Chondrocyte (in vitro differentiated cells): ENCODE measurements around the gene PAX6. TPM values are rescaled to one million over a fixed set of nuclear protein-coding genes. Genes with fewer than 3 reads are reported as not detected.
"Not testable (repeated sequence)": the region's sequence is repeated elsewhere in the genome, so short reads cannot be mapped to it uniquely, and the experiment has no call there.

Source experiments
- DNase-seq: peaks from one replicate; pipeline ENCODE4 v3.0.0; 2021; ENCODE audit warnings: mixed read lengths, low spot score
- H3K27ac Mint-ChIP-seq: one replicate; pipeline ENCODE4 v1.8.0; 2021; ENCODE audit warnings: mild to moderate bottlenecking, moderate library complexity, mixed read lengths; ENCODE audit not compliant: unreplicated experiment
- H3K27me3 Mint-ChIP-seq: 2 replicates; pipeline ENCODE4 v1.8.0; 2021; ENCODE audit warnings: low read depth, mixed read lengths
- H3K36me3 Mint-ChIP-seq: 2 replicates; pipeline ENCODE4 v1.8.0; 2021; ENCODE audit warnings: low read depth, mixed read lengths
- H3K4me1 Mint-ChIP-seq: 2 replicates; pipeline ENCODE4 v1.8.0; 2021; ENCODE audit warnings: low read depth, mild to moderate bottlenecking, mixed read lengths
- H3K4me3 Mint-ChIP-seq: one replicate; pipeline ENCODE4 v1.8.0; 2021; ENCODE audit warnings: mild to moderate bottlenecking, moderate library complexity, mixed read lengths; ENCODE audit not compliant: unreplicated experiment
- H3K9me3 Mint-ChIP-seq: 2 replicates; pipeline ENCODE4 v1.8.0; 2021; ENCODE audit warnings: low read depth, mixed read lengths
- CTCF ChIP-seq: fragments of 200-600 bp; sonication (generic); IDR thresholded peaks from 2 replicates; pipeline ENCODE4 v1.5.0; 2021; ENCODE audit warnings: antibody characterized with exemption, mild to moderate bottlenecking, moderate library complexity
- total RNA-seq: library from RNA; stranded (reverse); gene quantifications from 3 replicates; pipeline ENCODE4 v1.2.1, GENCODE V29; 2021

The PAX6 gene
- total RNA-seq, 1 donor from 2014 or later: not detected

DNA sequence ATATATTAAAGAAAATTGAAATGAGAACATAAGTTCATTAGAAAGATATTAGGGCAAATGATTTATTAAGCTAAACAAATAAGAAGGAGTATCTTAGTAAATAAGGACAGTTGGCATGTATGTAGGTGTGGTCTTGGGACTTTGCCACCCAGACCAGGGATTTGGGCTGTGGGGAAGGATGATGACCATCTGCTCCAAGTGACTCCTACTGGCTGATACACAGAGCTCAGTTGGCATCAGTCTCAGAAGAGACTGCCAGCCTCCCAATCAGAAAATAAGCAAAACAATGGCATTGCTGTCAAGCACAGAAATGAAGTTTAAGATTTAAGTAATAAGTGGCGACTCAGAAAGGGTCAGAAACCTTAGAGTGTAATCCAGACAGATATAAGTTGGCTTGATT, 49.5 kb downstream of the PAX6 start:
- H3K9me3 Mint-ChIP-seq: no peaks in the 10 kb centered on the region
- TF ChIP-seq CTCF: no peak
- no peaks in the 10 kb centered on the region for H3K36me3 Mint-ChIP-seq
- no peak overlapping the region for H3K4me3 Mint-ChIP-seq
- peaks cover 7% of the 10 kb centered on the region for H3K4me1 Mint-ChIP-seq
- no peak for DNase-seq
- no peak overlapping the region for H3K27ac Mint-ChIP-seq
- no peaks in the 10 kb centered on the region for H3K27me3 Mint-ChIP-seq

- H3K36me3 Mint-ChIP-seq: no peaks in the 10 kb centered on the region
- TF ChIP-seq CTCF: no peak
- no peaks in the 10 kb centered on the region for H3K9me3 Mint-ChIP-seq
- no peak overlapping the region for H3K27ac Mint-ChIP-seq
- DNase-seq: no peak
- H3K4me1 Mint-ChIP-seq: peaks cover 7% of the 10 kb centered on the region
- no peak overlapping the region for H3K4me3 Mint-ChIP-seq
- H3K27me3 Mint-ChIP-seq: no peaks in the 10 kb centered on the region
These were observed 53.8 kb downstream of the PAX6 start for GRCh38 chr11:31757260-31757835.

GRCh38 chr11:31747581-31747980, 63.5 kb downstream of the PAX6 start:
- Mint-ChIP-seq H3K9me3 (peaks cover 13% of the 10 kb centered on the region), H3K4me1 (no peaks in the 10 kb centered on the region), H3K4me3 (no peak overlapping the region), H3K27me3 (no peaks in the 10 kb centered on the region), H3K27ac (no peak overlapping the region), H3K36me3 (peaks cover 2% of the 10 kb centered on the region)
- TF ChIP-seq CTCF: no peak
- DNase-seq: no peak

DNA sequence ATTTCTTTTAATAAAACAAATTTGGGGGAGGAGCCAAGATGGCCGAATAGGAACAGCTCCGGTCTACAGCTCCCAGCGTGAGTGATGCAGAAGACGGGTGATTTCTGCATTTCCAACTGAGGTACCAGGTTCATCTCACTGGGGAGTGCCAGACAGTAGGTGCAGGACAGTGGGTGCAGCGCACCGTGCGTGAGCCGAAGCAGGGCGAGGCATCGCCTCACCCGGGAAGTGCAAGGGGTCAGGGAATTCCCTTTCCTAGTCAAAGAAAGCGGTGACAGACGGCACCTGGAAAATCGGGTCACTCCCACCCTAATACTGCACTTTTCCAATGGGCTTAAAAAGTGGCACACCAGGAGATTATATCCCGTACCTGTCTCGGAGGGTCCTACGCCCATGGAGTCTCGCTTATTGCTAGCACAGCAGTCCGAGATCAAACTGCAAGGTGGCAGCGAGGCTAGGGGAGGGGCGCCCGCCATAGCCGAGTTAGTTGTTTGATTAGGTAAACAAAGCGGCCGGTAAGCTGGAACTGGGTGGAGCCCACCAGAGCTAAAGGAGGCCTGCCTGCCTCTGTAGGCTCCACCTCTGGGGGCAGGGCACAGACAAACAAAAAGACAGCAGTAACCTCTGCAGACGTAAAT, 70.3 kb downstream of the PAX6 start:
- H3K9me3 Mint-ChIP-seq: peaks cover 28% of the 10 kb centered on the region
- not testable (repeated sequence) for H3K4me1 Mint-ChIP-seq, DNase-seq, H3K4me3 Mint-ChIP-seq, H3K36me3 Mint-ChIP-seq, H3K27ac Mint-ChIP-seq, H3K27me3 Mint-ChIP-seq

DNA sequence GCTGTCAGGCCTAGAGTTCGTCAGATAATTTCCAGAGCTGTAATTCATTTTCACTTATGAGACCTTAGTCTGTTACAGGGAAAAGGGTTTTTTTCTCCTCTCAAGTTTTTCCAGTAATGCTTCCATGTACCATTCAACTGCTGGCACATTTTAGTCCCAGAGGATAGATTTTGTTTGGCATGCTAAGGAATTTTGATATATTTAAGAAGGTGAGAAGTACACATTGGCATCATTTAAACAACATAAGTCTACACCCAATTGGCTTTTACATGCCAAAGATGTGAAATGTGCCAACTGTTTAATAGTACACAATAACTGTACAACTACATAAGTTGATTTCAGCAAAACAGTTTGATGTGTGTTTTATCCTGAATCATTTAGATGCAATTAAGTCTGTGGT, 71.0 kb downstream of the PAX6 start:
- Mint-ChIP-seq H3K4me3 (no peak overlapping the region), H3K9me3 (peaks cover 30% of the 10 kb centered on the region), H3K27me3 (no peaks in the 10 kb centered on the region), H3K36me3 (peaks cover 12% of the 10 kb centered on the region), H3K27ac (no peak overlapping the region), H3K4me1 (no peaks in the 10 kb centered on the region)
- DNase-seq: no peak
- no peak for TF ChIP-seq CTCF
